C4-2B (cell line): ENCODE results near the gene GJA5.

Experiments used
- H3K27ac ChIP-seq: fragments of 450-650 bp; 2 replicates; pipeline ENCODE4 v1.5.1; 2017
- CTCF ChIP-seq: fragments of 450-650 bp; conservative IDR thresholded peaks from 2 replicates; pipeline ENCODE4 v1.5.1; 2017; ENCODE audit warnings: mild to moderate bottlenecking
- ZFX ChIP-seq: fragments of 450-650 bp; IDR thresholded peaks from 2 replicates; pipeline ENCODE4 v1.6.1; 2017

The GJA5 gene

DNA sequence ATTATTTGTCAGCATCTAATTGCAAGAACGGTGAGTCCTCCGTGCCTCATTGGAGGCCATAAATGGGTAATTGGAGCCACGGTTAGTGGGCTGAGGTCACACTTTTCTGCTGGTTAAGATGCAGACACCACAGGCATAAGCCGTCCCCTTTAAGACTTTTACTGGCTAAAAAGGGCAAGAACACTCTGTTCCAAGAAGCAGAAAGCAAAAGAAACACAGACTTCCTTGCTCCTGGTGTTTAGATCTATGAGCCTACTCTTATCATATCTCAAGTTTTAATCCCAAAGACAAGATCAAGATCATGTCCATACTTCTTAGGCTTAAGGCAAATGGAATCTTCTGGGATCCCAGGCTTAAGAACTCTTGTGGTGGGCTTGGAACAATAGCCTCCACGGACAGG is 17.3 kb upstream of the GJA5 start:
- no peak overlapping the region for H3K27ac ChIP-seq
- no peak for TF ChIP-seq ZFX
- no peak for TF ChIP-seq CTCF

- no peak for TF ChIP-seq CTCF
- no peak overlapping the region for H3K27ac ChIP-seq
These were observed 12.9 kb upstream of the GJA5 start for GRCh38 chr1:147773215-147773715.

- TF ChIP-seq CTCF (no peak), ZFX (no peak)
These were observed 12.2 kb upstream of the GJA5 start for GRCh38 chr1:147772570-147772969.

DNA sequence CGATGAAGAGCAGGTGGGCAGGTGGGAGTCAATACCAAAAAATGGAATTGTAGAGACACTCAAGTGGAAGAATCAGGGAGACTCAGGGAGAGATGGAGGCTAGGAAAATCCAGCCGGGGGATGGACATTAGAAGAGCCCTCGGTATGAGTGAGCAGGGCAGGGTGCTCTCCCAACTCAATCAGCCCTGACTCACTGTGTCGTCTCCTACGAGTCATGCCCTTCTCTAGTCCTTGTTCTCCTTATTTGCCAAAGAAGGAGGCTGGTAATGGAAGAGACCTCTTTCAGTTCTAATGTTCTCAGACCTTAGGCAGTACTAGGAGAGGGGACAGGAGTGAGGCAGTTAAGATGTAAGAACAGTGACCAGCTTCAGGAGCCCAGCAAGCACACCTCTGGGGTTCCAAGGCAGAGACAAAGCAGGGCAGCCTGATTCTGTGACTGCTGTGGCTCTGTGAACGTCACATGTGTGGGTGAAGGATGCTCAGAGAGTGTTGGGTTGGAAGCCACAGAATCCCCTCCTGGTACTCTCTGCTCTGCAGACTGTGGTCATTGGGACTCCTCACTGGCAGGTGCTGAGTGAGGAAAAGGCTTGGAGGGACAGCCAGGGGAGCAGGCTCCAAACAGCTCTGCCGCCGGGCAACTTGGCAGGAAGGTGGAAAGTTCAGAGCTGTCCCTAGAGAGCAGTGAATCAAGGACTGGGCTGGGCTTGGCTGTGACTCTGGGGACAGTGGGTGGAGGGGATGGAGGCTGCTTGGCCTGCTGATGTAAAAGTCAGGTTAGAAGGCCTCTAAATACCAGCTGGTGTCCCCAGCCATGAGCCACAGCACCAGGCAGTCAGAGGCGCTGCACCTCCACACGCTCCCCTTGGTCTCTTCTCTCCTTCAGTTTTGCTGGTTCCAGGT is 11.1 kb upstream of the GJA5 start:
- TF ChIP-seq ZFX (no peak), CTCF (no peak)
- no peak overlapping the region for H3K27ac ChIP-seq

More at GRCh38 chr1:147772570-147772969, 12.2 kb upstream of the GJA5 start:
- H3K27ac ChIP-seq, result no peak overlapping the region

DNA sequence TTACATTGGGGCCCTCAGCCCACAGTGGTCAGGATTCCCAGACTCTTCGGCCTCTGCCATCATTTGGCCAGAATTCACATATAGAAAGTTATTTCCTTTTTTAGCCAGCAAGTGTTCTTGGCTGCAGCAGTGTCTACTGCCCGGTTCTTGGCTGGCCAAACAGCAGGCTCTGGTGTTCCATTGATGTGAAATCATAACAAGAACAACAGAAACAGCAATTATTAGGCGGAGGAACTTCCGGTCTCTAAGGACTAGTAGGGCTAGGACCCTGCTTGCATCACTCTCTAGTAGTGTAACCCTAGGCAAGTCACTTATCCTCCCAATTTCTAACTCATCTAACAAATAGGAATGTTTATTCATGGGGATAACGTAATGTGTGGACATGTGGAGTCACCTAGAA is 8.7 kb upstream of the GJA5 start:
- TF ChIP-seq CTCF (no peak), ZFX (no peak)
- no peak overlapping the region for H3K27ac ChIP-seq

DNA sequence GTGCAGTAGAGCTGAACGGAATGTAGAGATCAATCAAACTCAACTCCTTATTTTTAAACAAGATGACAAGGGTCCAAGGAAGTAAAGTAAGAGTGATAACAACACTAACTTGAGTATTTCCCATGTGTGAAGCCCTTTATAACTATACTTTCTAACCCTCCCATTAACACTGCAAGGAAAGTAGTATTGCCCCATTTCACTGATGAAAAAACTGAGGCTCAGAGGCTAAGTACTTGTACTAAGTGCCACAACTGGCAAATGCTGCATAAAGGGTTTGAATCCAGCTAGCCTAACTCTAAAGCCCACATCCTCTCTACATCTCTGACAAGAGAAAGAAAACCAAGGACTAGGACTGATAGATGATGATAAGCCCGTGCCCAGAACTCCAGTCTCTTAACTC is 8.2 kb upstream of the GJA5 start:
- no peak overlapping the region for H3K27ac ChIP-seq
- no peak for TF ChIP-seq CTCF
- TF ChIP-seq ZFX, result no peak

- TF ChIP-seq ZFX (no peak), CTCF (no peak)
- no peak overlapping the region for H3K27ac ChIP-seq
These were observed 7.7 kb upstream of the GJA5 start for GRCh38 chr1:147768101-147768500.
